GM21786 (cell line): ENCODE data around the gene PARVB.

Experiments
- ATAC-seq: cut with Tn5 transposase; IDR thresholded peaks from one replicate; pipeline ENCODE4 v1.9.1; 2021; ENCODE audit not compliant: unreplicated experiment

PARVB gene

DNA sequence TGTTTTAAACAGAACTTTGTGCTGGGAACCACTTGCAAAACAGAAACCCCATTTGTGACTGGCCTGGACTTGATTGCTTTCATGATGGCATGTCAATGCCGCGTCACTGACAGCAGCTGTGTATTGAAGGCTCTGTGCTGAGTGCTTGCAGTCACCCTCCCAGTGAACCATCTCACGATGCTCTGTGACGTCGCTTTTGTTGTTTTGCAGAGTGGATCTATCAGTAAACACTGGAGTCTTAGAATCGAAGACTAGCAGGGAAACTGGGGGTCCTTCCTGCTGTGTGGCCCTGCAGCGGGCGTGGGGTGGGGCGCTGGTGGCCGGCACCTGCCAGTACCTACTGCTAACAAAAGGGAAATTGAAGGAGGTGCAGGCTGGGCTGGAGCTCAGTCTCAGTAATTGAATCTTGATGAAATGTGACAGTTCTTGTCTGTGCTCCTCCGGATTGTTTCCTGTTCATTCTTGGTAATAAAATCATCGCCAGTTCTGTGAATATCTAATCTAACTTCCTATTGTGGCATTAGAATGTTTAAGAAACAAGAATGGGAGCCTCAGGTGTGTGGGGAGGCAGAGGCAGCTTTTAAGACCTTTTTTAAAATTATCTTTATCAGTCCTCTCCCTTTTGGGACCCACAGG lies 106.1 kb downstream of the PARVB start:
- no peak for ATAC-seq

DNA sequence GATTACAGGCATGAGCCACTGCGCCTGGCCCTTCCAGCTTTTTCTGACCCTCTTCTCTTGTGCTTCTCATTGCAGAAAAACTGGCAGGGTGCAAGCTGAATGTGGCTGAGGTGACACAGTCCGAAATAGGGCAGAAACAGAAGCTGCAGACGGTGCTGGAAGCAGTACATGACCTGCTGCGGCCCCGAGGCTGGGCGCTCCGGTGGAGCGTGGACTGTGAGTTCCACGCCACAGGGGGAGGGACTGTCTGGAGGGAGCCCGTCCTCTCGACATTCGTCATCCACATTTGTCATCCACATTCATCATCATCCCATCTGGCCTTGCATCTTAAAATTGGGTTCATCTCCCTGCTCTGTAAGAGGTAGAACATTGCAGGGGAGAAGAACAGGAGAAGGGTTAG lies 107.3 kb downstream of the PARVB start:
- ATAC-seq = no peak

DNA sequence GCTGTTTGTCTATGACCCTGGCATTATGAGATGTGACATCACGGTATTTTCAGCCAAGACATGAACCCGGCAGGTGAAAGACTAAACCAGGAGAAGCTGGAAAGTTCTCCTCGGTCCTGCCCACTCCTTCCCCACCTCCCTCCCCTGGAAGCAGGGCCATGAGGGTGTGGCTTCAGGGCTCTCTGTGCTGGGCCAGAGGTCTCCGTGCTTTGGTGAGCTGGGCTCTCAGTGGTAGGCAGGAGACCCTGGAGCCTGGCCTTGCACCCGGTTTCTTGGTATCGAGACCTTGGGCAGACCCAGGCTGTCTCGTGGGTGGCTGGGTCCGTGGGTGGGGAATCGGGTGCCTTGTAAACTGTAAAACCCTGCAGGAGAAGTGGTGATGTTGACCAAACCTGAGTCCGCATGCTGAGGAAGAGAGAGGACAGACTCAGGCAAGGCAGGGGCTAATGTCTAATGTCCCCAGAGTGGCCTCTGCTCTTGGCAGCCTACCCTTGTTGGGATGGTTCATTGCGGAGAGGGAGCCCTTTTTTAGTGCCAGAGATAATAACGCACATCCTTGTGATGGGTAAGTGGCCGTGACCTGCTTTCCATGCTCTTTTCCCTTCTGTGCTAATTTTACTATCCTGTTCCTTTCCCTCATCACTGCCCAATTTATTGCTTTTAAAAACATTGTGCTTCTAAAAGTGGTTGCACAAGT lies 108.0 kb downstream of the PARVB start:
- no peak for ATAC-seq

DNA sequence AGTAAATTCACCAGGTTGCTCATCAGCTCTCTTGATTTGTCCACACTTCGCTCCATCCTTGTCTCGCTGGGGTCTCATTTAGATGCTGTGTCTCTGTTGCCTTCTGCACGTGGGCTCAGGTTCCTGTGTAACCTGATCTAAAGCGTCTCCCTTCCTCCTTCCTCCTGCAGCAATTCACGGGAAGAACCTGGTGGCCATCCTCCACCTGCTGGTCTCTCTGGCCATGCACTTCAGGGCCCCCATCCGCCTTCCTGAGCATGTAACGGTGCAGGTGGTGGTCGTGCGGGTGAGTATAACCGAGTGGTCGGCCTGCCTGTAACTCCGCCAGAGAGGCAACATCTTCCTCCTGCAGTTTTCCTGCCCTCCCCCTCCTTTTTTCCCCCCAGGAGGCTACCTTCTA lies 108.6 kb downstream of the PARVB start:
- no peak for ATAC-seq

DNA sequence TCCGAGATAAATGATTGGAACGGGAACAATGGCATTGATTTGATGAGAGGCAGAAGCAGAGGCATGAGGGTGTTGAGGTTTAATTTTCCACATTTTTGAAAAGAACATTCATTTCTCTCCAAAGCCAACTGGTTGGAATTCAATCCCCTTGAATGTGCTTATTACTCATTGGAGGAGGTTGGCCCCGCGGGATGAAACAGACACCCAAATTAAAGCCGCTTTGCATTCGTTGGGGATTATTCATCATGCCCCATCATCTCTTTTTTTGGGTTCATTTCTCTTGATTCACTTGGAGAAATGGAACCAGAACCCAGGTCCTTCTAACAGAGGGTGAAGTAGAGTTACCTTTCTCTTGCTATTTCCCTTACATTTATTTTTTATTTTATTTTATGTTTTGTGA lies 109.1 kb downstream of the PARVB start:
- no peak for ATAC-seq

DNA sequence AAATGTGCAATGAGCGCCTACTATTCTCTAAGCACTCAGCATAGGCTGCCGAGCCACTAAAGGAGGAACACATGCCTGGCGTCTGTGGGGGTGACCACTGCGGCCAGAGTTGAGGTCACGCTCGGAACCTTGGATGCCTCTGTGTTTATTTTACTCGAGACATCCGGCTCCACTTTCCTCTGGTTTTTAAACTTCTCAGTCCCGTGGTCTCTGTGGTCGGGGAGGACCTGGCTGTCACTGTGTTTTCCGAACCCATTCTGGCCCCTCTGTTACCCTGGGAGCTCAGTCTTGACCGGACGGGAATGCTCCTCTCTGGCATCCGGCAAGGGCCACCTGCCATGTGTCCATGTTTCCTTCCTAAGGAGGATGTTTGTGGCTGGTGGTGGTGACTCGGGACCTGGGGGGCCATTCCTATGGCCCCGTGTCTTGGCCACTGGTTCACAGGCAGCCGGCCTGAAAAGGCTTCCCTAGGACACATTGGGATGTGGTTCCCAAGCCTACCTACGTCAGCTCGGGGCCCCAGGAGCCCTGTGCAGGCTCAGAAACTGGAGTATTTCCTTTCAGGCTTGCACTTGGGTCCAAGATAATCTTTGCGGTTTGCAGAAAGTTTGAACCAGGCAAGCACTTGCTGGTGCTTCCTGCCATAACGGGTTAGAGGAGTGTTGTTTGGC lies 109.9 kb downstream of the PARVB start:
- ATAC-seq = no peak

DNA sequence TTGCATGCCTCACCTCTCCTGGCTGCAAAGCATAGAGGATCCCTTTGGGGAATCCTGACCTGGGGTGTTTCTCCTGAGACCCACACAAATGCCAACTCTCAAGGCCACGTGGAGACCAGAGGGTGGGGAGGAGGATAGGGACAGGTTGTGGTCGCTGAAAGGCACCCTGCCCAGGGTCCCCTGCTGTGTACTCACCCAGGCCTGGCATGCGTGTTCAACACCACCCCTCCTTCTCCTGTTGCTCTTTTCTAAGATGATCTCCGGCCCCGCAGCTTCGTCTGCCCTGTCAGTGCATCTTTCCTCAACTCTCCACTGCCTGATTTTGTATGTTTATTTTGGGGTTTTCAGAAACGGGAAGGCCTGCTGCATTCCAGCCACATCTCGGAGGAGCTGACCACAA lies 112.0 kb downstream of the PARVB start:
- no peak for ATAC-seq

DNA sequence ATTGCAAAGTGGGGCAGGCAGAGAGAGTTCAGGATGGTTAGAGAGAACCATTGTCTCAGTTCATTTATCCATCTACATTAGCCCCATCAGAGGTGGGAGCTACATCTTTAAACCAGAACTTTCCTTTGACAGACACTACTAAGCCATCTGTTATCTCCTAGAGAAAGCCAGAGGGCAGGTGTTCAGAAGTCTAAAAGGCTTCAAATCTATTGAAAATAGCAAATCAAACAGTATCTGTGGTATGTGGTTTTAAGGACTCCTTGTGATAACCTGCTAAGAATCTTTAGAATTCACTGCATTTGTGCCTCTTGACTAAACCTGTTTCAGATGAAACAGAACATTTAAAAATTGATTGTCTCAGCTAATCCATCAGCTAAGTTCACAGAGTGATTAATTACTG lies 112.7 kb downstream of the PARVB start:
- ATAC-seq = no peak

DNA sequence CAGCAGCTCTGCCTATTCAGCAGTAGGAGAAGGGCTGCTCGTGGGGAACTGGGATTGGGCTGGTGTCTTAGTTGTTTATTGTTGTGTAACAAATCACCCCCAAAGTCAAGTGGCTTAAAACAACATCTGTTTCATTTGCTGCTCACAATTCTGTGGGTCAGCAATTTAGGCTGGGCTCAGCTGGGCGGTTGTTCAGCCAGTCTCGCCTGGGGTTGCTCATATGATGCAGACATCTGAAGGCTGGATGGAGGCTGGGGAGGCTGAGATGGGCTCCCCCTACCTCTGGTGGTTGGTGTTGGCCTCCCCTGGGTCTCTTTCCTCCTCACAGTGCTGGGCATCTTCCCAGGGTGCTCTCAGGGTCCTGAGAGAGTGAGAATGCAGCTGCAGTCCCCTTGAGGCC lies 113.3 kb downstream of the PARVB start:
- ATAC-seq = no peak

DNA sequence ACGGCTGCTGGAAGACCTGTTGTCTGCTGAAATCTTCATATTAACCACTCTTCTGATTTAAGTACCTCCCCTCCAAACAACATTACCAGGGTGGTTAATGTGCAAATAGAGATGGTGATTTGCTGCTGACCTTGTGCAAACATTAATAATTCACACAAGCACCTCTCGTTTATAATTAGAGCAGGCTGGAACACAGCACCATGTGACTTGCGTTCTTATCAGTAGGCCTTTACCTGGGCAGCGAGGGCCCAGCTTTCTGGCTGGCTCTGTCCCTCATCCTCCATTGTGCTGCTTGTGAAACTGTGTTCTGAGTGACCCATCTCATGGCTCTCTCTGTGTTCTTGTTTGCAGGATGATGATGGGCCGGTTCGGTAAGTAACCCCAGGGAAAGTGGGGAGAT lies 115.7 kb downstream of the PARVB start:
- ATAC-seq = no peak

DNA sequence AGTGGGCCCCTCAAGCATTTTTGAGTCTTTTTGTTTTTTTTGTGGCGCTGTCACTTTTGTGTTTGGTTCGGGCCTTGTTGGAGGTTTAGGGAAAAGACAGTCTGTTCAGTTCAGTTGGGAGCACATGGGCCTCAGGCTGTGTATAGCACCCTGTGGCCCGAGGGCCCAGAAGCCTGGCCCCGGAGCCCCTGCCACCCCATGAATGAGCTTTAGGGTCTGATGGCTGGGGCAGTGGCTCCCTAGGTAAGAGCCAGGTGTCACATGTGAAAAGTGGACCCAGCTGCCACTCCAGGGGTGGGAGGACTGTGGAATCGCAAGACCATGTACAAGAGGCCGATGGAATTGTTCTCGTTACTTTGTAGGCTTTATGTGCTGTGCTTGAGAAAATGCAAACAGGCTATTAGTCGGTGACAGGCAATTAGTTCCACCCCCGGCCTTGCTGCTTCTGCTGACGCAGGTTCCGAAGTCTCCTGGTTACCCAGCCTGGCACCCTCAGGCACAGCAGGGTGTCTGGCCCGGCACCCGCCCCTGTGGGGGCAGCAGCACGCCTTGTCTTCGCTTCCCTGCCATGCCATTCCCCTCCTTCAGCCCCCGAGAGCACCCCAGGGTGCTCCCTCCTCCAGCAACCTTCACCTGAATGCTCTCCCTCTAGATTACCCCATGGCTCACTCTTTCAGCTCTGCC lies 118.5 kb downstream of the PARVB start:
- no peak for ATAC-seq

DNA sequence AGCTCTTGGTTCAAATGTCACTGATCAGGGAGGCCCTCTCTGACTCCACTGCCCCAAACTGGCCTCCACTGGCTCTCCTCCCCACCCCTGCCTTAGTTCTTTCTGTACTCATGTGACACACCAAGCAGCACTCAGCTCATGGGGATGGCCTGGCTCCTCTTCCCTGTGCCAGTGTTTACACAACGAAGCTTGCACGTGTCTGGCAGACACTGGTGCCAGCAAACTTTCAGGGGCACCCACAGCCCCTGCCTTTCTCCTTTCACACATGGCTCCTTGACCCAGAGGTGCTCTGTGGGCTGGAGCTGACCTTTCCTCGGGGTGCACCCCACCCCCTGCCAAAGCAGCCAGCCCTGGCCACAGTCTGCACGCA lies 119.0 kb downstream of the PARVB start:
- ATAC-seq = no peak

DNA sequence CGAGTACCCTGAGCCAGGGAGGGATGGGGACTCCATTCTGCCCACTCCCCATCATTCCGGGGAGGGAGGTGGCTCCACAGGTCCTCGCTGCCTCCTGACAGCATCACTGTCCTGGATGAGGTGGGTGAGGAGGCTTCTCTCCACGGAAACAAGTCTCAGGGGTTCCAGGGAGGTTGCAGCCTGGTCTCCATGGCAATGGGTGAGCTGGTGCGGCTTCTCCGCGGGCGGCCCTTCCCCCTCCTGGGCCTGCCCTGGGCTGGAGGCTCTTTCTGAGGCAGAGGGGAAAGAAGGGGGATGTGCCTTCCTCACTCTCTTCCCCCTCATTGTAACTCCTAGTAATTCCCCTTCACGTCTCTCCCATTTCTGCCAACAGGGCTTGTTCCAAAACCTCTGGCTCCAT lies 119.5 kb downstream of the PARVB start:
- no peak for ATAC-seq

DNA sequence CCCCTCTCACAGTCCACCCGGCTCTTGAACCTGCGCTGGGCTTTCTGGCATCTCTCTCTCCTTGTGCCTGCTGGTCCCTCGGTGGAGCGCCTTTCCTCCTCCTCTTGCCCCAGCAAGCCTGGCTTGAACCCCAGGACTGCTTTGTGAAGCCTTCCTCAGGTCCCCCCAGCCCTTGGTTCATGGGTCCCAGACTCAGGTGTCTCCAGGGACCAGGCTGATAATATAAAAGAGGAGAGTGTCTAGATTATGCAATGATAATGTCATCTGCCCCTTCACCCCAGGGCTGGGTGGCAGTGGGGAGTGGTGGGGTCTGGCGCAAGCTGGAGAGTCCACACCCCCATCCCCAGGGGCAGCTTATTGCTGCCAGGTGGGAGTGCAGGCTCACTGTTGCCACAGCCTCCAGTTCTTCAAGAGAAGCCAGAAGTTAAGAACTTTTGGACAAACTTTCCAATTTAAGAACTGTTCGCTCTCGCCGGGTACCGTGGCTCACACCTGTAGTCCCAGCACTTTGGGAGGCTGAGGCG lies 120.0 kb downstream of the PARVB start:
- ATAC-seq = no peak

DNA sequence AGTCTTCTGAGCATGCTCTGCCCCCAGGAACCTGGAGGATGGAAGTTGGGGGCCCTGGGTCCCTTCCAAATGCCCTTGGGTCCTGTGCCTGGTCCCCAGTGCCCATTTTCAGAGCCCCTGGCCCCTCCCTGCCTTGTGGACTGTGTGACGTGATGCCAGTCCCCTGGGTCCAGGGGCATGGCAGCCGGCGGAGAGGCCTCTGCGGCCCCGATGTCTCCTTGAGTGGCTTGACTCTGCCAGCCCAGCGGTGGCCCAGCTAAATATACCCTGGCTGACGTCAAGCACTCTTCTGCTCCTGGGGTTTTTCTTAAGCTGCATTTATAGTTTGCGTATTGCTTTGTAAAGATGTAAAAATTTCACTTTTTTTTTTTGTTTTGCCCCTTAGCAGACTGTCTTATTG lies 121.4 kb downstream of the PARVB start:
- ATAC-seq = no peak

DNA sequence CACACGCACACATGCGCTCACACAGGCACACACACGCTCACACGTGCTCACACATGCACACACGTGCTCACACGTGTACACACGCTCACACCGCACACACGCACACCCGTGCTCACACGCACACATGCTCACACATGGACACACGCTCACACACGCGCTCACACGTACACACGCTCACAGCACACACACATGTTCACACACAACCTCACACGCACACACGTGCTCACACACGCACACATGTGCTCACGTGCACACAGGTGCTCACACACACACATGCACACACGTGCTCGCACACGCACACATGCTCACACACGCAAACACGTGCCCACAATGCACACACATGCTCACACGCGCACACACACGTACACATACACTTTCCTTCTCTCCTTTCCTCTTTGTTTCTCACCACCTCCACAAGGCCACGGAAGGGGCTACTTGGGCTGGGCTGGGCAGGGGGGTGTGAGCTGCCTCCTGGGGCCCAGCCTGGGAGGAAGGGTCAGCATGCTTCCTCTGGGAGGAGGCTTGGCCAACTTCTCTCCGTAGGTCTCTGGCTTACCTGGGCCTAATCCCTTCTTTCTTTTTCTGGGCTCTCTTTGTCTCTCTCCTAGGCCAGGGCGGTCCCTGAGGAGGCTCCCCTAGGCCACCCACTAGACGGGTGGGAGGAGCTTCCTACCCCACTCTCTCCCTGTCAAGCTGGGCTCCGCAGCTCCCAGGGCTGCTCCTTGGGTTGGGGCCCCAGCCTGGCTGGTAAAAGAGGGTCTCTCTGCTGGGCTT lies 122.2 kb downstream of the PARVB start:
- ATAC-seq = no peak

DNA sequence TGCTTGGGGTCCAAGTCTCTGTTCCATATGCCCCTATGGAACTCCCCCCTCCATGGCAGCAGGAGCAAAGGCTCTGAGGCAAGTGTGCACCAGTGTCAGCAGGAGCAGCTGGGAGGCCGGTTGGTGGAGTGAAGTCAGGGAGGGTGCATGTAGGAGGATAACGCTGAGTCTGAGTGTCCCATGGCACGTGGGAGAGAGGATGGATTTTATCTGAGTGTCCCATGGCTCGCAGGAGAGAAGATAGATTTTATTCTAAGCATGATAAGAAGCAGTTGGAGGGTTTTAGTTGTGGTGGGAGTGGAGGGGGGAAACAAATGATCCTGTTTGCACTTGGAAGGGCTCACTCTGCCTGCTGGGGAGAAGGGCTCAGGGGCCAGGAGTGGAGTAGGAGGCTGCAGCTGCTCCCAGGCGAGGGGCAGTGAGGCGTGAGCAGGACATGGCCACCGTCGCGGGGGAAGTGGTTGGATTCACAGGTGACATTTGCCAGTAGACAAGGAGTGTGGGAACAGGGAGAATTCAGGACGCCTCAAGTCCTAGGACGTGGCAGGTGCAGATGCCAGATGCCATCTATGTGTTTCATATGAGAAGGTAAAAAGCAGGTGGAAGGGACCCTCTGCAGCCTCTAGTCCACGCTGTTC lies 123.0 kb downstream of the PARVB start:
- ATAC-seq = no peak

DNA sequence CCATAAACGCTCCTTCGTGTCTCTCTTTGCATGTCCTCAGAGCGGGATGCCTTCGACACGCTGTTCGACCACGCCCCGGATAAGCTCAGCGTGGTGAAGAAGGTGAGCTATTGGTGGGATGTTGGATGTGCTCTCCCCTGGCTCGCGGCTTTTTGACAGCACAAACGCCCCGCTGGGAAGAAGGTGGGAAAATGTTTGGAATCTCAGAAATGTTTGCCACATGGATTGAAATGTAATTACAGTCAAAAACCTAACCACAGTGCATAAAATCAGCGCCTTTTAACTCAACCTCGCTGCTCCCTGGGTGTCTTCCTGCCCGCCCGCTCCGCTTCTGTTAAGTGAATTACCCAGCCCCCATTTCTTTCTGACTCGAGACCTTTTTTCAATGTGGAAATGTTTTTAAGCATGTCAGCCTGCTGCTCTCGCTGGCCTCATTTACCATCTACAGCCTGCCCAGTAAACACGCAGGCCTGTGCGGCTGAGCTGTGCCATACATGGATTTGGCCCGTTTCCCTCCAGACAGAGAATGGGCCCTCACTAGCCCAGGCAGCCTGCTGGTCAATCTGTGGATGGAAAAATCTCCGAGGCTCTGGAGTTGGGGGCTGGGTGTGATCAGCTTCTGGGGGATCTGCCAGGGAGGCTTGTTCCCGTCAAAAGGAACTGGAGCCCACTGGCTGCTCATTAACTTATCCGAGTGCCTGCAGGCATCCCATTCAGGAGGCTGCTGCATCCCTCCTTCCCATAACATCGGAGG lies 123.9 kb downstream of the PARVB start:
- ATAC-seq = no peak

DNA sequence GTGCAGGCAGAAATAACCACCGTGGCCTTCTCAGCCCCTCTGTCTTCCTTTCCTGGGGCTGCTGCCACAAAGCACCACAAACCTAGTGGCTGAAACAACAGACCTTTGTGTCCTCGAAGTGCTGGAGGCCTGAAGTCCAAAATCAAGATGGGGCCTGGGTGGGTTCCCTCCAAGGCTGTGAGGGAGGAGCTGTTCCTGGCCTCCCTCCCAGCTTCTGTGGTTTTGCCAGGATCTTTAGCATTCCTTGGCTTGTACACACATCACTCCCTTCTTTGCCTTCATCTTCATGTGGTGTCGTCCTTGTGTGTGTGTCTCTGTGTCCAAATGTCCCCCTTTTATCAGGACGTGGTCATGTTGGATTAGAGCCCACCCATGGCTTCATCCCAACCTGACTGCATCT lies 127.6 kb downstream of the PARVB start:
- ATAC-seq = no peak

DNA sequence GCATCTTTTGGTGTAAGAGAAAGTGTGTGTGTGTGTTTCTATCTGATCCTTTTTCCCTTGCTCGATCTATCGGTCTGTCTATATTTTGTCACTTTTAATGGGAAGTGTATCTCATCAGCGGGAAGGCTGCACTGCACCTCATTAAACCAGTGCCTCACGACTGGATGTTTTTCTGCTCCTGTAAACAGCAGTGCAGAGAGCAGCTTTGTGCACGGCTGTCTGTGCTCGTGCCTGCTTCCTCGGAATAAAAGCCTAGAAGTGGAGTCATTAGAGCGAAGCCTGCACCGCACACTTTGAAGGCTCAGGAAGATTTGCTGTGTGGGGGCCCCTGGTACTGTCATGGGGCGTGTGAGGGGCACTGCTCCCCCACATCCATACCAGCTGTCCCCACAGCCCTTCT lies 129.6 kb downstream of the PARVB start:
- ATAC-seq = no peak
